ENCODE measurements around the gene MYH13. TPM values are rescaled to one million over a fixed set of nuclear protein-coding genes. Genes with fewer than 3 reads are reported as not detected.

MYH13 gene
- total RNA-seq, 2 experiments from 2014 or later: not detected

DNA sequence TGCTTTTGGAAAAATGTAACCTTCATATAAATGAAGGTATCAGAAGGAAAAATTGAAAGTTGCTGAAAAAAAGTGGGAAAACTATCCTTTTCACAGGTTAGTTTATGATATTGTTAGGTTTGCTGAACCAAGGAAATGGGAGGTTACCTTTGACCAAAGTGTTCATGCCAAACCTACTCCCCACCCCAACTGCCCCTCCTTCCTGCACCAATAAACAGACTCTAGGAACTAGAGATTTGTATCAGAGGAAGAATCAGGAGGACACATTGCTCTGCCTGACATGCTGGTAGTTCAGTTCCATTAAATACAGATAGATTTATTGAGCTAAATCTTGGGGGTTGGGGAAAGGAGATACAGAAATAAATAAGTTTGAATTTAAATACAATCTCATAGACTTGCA, 30.8 kb upstream of the MYH13 start:
- Mint-ChIP-seq H3K36me3 (ENCODE audit: low read depth) (no peaks in the 10 kb centered on the region), H3K4me1 (ENCODE audit: low read depth) (no peaks in the 10 kb centered on the region), H3K27me3 (peaks cover 8% of the 10 kb centered on the region), H3K9me3 (no peaks in the 10 kb centered on the region), H3K4me3 (no peak overlapping the region), H3K27ac (no peak overlapping the region)
- H3K36me3 ChIP-seq (ENCODE audit: insufficient read depth, low read length): no peaks in the 10 kb centered on the region
- TF ChIP-seq, protein P1, sequence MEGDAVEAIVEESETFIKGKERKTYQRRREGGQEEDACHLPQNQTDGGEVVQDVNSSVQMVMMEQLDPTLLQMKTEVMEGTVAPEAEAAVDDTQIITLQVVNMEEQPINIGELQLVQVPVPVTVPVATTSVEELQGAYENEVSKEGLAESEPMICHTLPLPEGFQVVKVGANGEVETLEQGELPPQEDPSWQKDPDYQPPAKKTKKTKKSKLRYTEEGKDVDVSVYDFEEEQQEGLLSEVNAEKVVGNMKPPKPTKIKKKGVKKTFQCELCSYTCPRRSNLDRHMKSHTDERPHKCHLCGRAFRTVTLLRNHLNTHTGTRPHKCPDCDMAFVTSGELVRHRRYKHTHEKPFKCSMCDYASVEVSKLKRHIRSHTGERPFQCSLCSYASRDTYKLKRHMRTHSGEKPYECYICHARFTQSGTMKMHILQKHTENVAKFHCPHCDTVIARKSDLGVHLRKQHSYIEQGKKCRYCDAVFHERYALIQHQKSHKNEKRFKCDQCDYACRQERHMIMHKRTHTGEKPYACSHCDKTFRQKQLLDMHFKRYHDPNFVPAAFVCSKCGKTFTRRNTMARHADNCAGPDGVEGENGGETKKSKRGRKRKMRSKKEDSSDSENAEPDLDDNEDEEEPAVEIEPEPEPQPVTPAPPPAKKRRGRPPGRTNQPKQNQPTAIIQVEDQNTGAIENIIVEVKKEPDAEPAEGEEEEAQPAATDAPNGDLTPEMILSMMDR (IDR thresholded peaks at IDR 0.05): no peak
- ATAC-seq (ENCODE audit: poor library complexity): no peak
- no peaks in the 10 kb centered on the region for H3K4me1 ChIP-seq (ENCODE audit: insufficient read depth, low read length)
- H3K4me3 ChIP-seq (ENCODE audit: low read length): no peak overlapping the region
- no peak overlapping the region for H3K27ac ChIP-seq (ENCODE audit: low read depth in 1 of 2, low read length in 2 of 2)
- peaks cover 0 to 7% of the 10 kb centered on the region in 2 experiments for H3K9me3 ChIP-seq (ENCODE audit: control insufficient read depth in 1 of 2, insufficient read depth in 1 of 2, low read length in 2 of 2)
- ChIA-PET CTCF (no interaction called here), POLR2A (no interaction called here)
- H3K27me3 ChIP-seq (ENCODE audit: control insufficient read depth in 1 of 2, insufficient read depth in 2 of 2, low read length in 2 of 2): no peaks in the 10 kb centered on the region
- intact Hi-C loops (cut with DNase I, micrococcal nuclease): no loop called here
- no peak for DNase-seq

DNA sequence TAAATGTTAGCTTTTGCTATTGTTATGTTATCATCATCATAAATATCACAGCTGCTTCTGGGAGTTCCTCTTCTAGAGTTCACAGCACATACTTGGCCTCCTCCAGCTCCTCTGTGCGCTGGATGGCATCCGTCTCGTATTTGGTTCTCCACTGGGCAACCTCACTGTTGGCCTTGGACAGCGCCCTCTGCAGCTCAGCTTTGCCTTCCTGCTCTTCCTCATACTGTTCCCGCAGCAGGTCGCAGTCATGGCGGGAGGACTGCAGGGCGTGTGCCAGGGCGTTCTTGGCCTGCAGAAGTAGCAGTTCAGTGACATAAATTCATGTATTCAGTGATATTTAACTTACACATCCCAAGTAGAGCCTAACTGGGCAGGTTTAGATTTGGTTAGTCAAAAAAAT, 25.5 kb upstream of the MYH13 start:
- ChIA-PET POLR2A (no interaction called here), CTCF (no interaction called here)
- H3K27me3 Mint-ChIP-seq: peaks cover 4% of the 10 kb centered on the region
- no peak overlapping the region for H3K27ac Mint-ChIP-seq
- Histone ChIP-seq H3K4me3 (ENCODE audit: low read length) (no peak overlapping the region), H3K4me1 (ENCODE audit: insufficient read depth, low read length) (no peaks in the 10 kb centered on the region), H3K36me3 (ENCODE audit: insufficient read depth, low read length) (no peaks in the 10 kb centered on the region), H3K27ac (ENCODE audit: low read depth in 1 of 2, low read length in 2 of 2) (no peak overlapping the region), H3K27me3 (ENCODE audit: control insufficient read depth in 1 of 2, insufficient read depth in 2 of 2, low read length in 2 of 2) (no peaks in the 10 kb centered on the region), H3K9me3 (ENCODE audit: control insufficient read depth in 1 of 2, insufficient read depth in 1 of 2, low read length in 2 of 2) (peaks cover 0 to 4% of the 10 kb centered on the region in 2 experiments)
- no peaks in the 10 kb centered on the region for H3K4me1 Mint-ChIP-seq (ENCODE audit: low read depth)
- DNase-seq: no peak
- H3K9me3 Mint-ChIP-seq: no peaks in the 10 kb centered on the region
- TF ChIP-seq, protein P1 (IDR thresholded peaks at IDR 0.05): no peak
- no peak for ATAC-seq (ENCODE audit: poor library complexity)
- no peaks in the 10 kb centered on the region for H3K36me3 Mint-ChIP-seq (ENCODE audit: low read depth)
- intact Hi-C loops (cut with DNase I, micrococcal nuclease): no loop called here
- H3K4me3 Mint-ChIP-seq: no peak overlapping the region

- POLR2A ChIA-PET: no interaction called here
- no peak overlapping the region for H3K27ac ChIP-seq (ENCODE audit: low read depth in 1 of 2, low read length in 2 of 2)
- no peaks in the 10 kb centered on the region for H3K36me3 ChIP-seq (ENCODE audit: insufficient read depth, low read length)
- H3K4me3 ChIP-seq (ENCODE audit: low read length): no peak overlapping the region
- TF ChIP-seq, protein P1 (IDR thresholded peaks at IDR 0.05): no peak
- ATAC-seq (ENCODE audit: poor library complexity) (no peak), DNase-seq (no peak)
- Mint-ChIP-seq H3K27me3 (peaks cover 7% of the 10 kb centered on the region), H3K9me3 (no peaks in the 10 kb centered on the region), H3K4me1 (ENCODE audit: low read depth) (no peaks in the 10 kb centered on the region), H3K27ac (no peak overlapping the region), H3K4me3 (no peak overlapping the region), H3K36me3 (ENCODE audit: low read depth) (no peaks in the 10 kb centered on the region)
- H3K4me1 ChIP-seq (ENCODE audit: insufficient read depth, low read length): no peaks in the 10 kb centered on the region
- CTCF ChIA-PET: no interaction called here
- peaks cover 0 to 4% of the 10 kb centered on the region in 2 experiments for H3K9me3 ChIP-seq (ENCODE audit: control insufficient read depth in 1 of 2, insufficient read depth in 1 of 2, low read length in 2 of 2)
- H3K27me3 ChIP-seq (ENCODE audit: control insufficient read depth in 1 of 2, insufficient read depth in 2 of 2, low read length in 2 of 2): no peaks in the 10 kb centered on the region
- intact Hi-C loops (cut with DNase I, micrococcal nuclease): no loop called here
Observed at GRCh38 chr17:10396524-10397163, 23.8 kb upstream of the MYH13 start.

All from CD4-positive, alpha-beta T cell (primary cell).